Naive B cell (primary cell): ENCODE data around the gene RAD23B. TPM values are rescaled to one million over a fixed set of nuclear protein-coding genes. Genes with fewer than 3 reads are reported as not detected.

ENCODE experiments used
- ATAC-seq, 2 donors: fragments of 150-1000 bp; cut with Tn5 transposase; 2 replicates each; pipeline ENCODE4 v1.10.0; 2021; ENCODE audit warnings: low read depth in 2 of 2, mild to moderate bottlenecking in 2 of 2, moderate library complexity in 2 of 2
- DNase-seq: peaks from one replicate; pipeline ENCODE4 v3.0.0; 2022
- H3K27ac Mint-ChIP-seq, 6 donors: one replicate each; pipeline ENCODE4 v1.8.0; 2020 to 2022; ENCODE audit warnings: mild to moderate bottlenecking in 6 of 6, mixed read lengths in 6 of 6, moderate library complexity in 5 of 6, inconsistent platforms in 2 of 6
- H3K27me3 Mint-ChIP-seq, 3 donors: one replicate each; pipeline ENCODE4 v1.8.0; 2021 to 2022; ENCODE audit warnings: mixed read lengths in 3 of 3, mild to moderate bottlenecking in 1 of 3
- H3K36me3 Mint-ChIP-seq, 2 donors: one replicate each; pipeline ENCODE4 v1.8.0; 2020 to 2022; ENCODE audit warnings: mixed read lengths in 2 of 2, inconsistent platforms in 1 of 2, mild to moderate bottlenecking in 1 of 2
- H3K4me1 Mint-ChIP-seq, 3 donors: one replicate each; pipeline ENCODE4 v1.8.0; 2020 to 2022; ENCODE audit warnings: mixed read lengths in 3 of 3, inconsistent platforms in 1 of 3, mild to moderate bottlenecking in 1 of 3, moderate library complexity in 1 of 3
- H3K4me3 Mint-ChIP-seq, 8 donors: one replicate each; pipeline ENCODE4 v1.8.0; 2020 to 2022; ENCODE audit warnings: mild to moderate bottlenecking in 8 of 8, mixed read lengths in 8 of 8, moderate library complexity in 8 of 8, inconsistent platforms in 2 of 8
- H3K9me3 Mint-ChIP-seq, 7 donors: one replicate each; pipeline ENCODE4 v1.8.0; 2020 to 2022; ENCODE audit warnings: mixed read lengths in 7 of 7, mild to moderate bottlenecking in 5 of 7, inconsistent platforms in 2 of 7, moderate library complexity in 1 of 7
- polyA plus RNA-seq, 6 donors: library from polyadenylated mRNA; unstranded; fragments of 300-500 nt; fragmentation: Illumina TruSeq; gene quantifications; one replicate each; pipeline ENCODE4 v1.2.3, GENCODE V29; 2021; ENCODE audit warnings: low read depth in 6 of 6

RAD23B gene
- polyA plus RNA-seq = 10 to 100 TPM; 11.7 to 33.6 (median 25.2) TPM

GRCh38 chr9:107282759-107283622 is at the start of gene RAD23B:
RAD23B (plus strand) TSS chr9:107283279; CDS start chr9:107283630, 351 bp downstream.
- H3K4me3 Mint-ChIP-seq = peak within 1 kb of the TSS; percentile 86 to 99 (median 98)
- no peaks in the 10 kb centered on the region for H3K36me3 Mint-ChIP-seq
- no peaks in the 10 kb centered on the region for H3K27me3 Mint-ChIP-seq
- H3K27ac Mint-ChIP-seq = peak within 1 kb of the TSS; percentile 90 to 97 (median 95)
- H3K4me1 Mint-ChIP-seq = peaks cover 31 to 54% (median 53%) of the 10 kb centered on the region in 3 donors
- DNase-seq = peak; percentile 99
- peak; percentile 82 to 83 for ATAC-seq
- no peaks in the 10 kb centered on the region for H3K9me3 Mint-ChIP-seq

GRCh38 chr9:107235765-107236442 is 47.2 kb upstream of the RAD23B start:
- Mint-ChIP-seq H3K27me3 (peaks cover 32 to 53% (median 45%) of the 10 kb centered on the region in 3 donors), H3K36me3 (no peaks in the 10 kb centered on the region), H3K27ac (peak overlapping the region in 1 of 6 donors; percentile 13), H3K4me1 (no peaks in the 10 kb centered on the region), H3K4me3 (peak overlapping the region in 1 of 8 donors; percentile 22), H3K9me3 (no peaks in the 10 kb centered on the region)
- ATAC-seq = no peak
- DNase-seq = no peak

- Mint-ChIP-seq H3K36me3 (no peaks in the 10 kb centered on the region), H3K9me3 (no peaks in the 10 kb centered on the region), H3K27me3 (peaks cover 21 to 36% (median 34%) of the 10 kb centered on the region in 3 donors), H3K4me3 (no peak overlapping the region), H3K4me1 (peaks cover 5 to 14% (median 6%) of the 10 kb centered on the region in 3 donors), H3K27ac (no peak overlapping the region)
- DNase-seq (no peak), ATAC-seq (no peak)
Observed at GRCh38 chr9:107237873-107238272, 45.2 kb upstream of the RAD23B start.

GRCh38 chr9:107239474-107239873 is 43.6 kb upstream of the RAD23B start:
- Mint-ChIP-seq H3K4me3 (no peak overlapping the region), H3K27me3 (peaks cover 15 to 29% (median 26%) of the 10 kb centered on the region in 3 donors), H3K27ac (no peak overlapping the region), H3K36me3 (no peaks in the 10 kb centered on the region), H3K4me1 (peaks cover 5 to 14% (median 6%) of the 10 kb centered on the region in 3 donors), H3K9me3 (no peaks in the 10 kb centered on the region)
- ATAC-seq = peak; percentile 65 to 79
- DNase-seq = peak; percentile 48

GRCh38 chr9:107240260-107240659 is 42.8 kb upstream of the RAD23B start:
- Mint-ChIP-seq H3K9me3 (no peaks in the 10 kb centered on the region), H3K27me3 (peaks cover 15 to 28% (median 26%) of the 10 kb centered on the region in 3 donors), H3K4me1 (peaks cover 5 to 14% (median 6%) of the 10 kb centered on the region in 3 donors), H3K36me3 (no peaks in the 10 kb centered on the region), H3K27ac (no peak overlapping the region), H3K4me3 (no peak overlapping the region)
- ATAC-seq (no peak), DNase-seq (no peak)

GRCh38 chr9:107242073-107243030 is 40.7 kb upstream of the RAD23B start:
- Mint-ChIP-seq H3K4me3 (no peak overlapping the region), H3K27ac (peak overlapping the region in 3 of 6 donors; percentile 44 to 90 (median 46)), H3K9me3 (no peaks in the 10 kb centered on the region), H3K27me3 (peaks cover 1 to 13% (median 8%) of the 10 kb centered on the region in 3 donors), H3K4me1 (peaks cover 6 to 16% (median 14%) of the 10 kb centered on the region in 3 donors), H3K36me3 (no peaks in the 10 kb centered on the region)
- ATAC-seq (no peak), DNase-seq (no peak)

GRCh38 chr9:107243742-107244141 is 39.3 kb upstream of the RAD23B start:
- Mint-ChIP-seq H3K9me3 (no peaks in the 10 kb centered on the region), H3K27me3 (peaks cover 3 to 4% (median 4%) of the 10 kb centered on the region in 3 donors), H3K4me1 (peaks cover 6 to 16% (median 14%) of the 10 kb centered on the region in 3 donors), H3K27ac (no peak overlapping the region), H3K4me3 (no peak overlapping the region), H3K36me3 (no peaks in the 10 kb centered on the region)
- DNase-seq (no peak), ATAC-seq (no peak)

- Mint-ChIP-seq H3K4me3 (no peak overlapping the region), H3K9me3 (no peaks in the 10 kb centered on the region), H3K27ac (no peak overlapping the region), H3K27me3 (peaks cover 9 to 22% (median 17%) of the 10 kb centered on the region in 3 donors), H3K36me3 (peaks cover 0 to 2% of the 10 kb centered on the region in 2 donors), H3K4me1 (peaks cover 6 to 16% (median 12%) of the 10 kb centered on the region in 3 donors)
- ATAC-seq = no peak
- no peak for DNase-seq
Observed at GRCh38 chr9:107246259-107247254, 36.5 kb upstream of the RAD23B start.

GRCh38 chr9:107248714-107249113 is 34.4 kb upstream of the RAD23B start:
- H3K27ac Mint-ChIP-seq = no peak overlapping the region
- peaks cover 0 to 10% (median 6%) of the 10 kb centered on the region in 3 donors for H3K4me1 Mint-ChIP-seq
- no peaks in the 10 kb centered on the region for H3K9me3 Mint-ChIP-seq
- no peak for ATAC-seq
- no peak overlapping the region for H3K4me3 Mint-ChIP-seq
- DNase-seq = no peak
- peaks cover 0 to 10% of the 10 kb centered on the region in 2 donors for H3K36me3 Mint-ChIP-seq
- peaks cover 24 to 37% (median 33%) of the 10 kb centered on the region in 3 donors for H3K27me3 Mint-ChIP-seq

GRCh38 chr9:107249131-107249533 is 33.9 kb upstream of the RAD23B start:
- Mint-ChIP-seq H3K9me3 (no peaks in the 10 kb centered on the region), H3K4me3 (no peak overlapping the region), H3K27ac (peak overlapping the region in 1 of 6 donors; percentile 4), H3K36me3 (peaks cover 0 to 10% of the 10 kb centered on the region in 2 donors), H3K4me1 (peaks cover 0 to 10% (median 6%) of the 10 kb centered on the region in 3 donors), H3K27me3 (peaks cover 24 to 37% (median 33%) of the 10 kb centered on the region in 3 donors)
- DNase-seq = no peak
- no peak for ATAC-seq

GRCh38 chr9:107249665-107250285 is 33.3 kb upstream of the RAD23B start:
- Mint-ChIP-seq H3K4me3 (no peak overlapping the region), H3K27me3 (peaks cover 24 to 37% (median 33%) of the 10 kb centered on the region in 3 donors), H3K27ac (no peak overlapping the region), H3K9me3 (no peaks in the 10 kb centered on the region), H3K36me3 (peaks cover 0 to 10% of the 10 kb centered on the region in 2 donors), H3K4me1 (peaks cover 0 to 10% (median 6%) of the 10 kb centered on the region in 3 donors)
- DNase-seq = no peak
- ATAC-seq = no peak
